Fibroblast of lung (primary cell): ENCODE measurements around the gene MRPL52.

Source experiments
- CTCF ChIP-seq, 2 donors: IDR thresholded peaks in 1 of 2; conservative IDR thresholded peaks in 1 of 2; 1 replicate in 1 of 2; 2 replicates in 1 of 2; pipeline ENCODE4 v1.5.1; 2011 to 2012; ENCODE audit warnings: low read length in 2 of 2, control low read depth in 1 of 2, inconsistent platforms in 1 of 2, low read depth in 1 of 2, mild to moderate bottlenecking in 1 of 2
- EZH2 ChIP-seq: IDR thresholded peaks from 2 replicates; pipeline ENCODE4 v1.5.1; 2012; ENCODE audit warnings: low read length, control low read depth, mild to moderate bottlenecking; ENCODE audit errors: missing control alignments

GRCh38 chr14:22803687-22803974 lies 26.1 kb upstream of the MRPL52 start:
- TF ChIP-seq CTCF (conservative IDR thresholded peaks at IDR 0.05 in 1 of 2, IDR thresholded peaks at IDR 0.05 in 1 of 2; ENCODE audit: low read depth in 1 of 2, low read length in 2 of 2): no peak
- no peak for TF ChIP-seq EZH2
